HAP-1 (cell line): Measurements from ENCODE around the gene NRG4.
A peak's percentile ranks its signal among the peaks of the same experiment; 100 is the strongest.

Source experiments
- DNase-seq, 2 experiments: peaks; one replicate each; pipeline ENCODE4 v3.0.0-alpha.2; 2016 to 2020; ENCODE audit warnings: low spot score in 2 of 2
- H3K27me3 ChIP-seq: fragments of 250-450 bp; sonication (Bioruptor Pico); 2 replicates; pipeline ENCODE4 v1.5.1; 2020; ENCODE audit warnings: low read depth, mild to moderate bottlenecking, moderate library complexity
- H3K36me3 ChIP-seq: fragments of 250-450 bp; sonication (Bioruptor Pico); replicated peaks from 2 replicates; pipeline ENCODE4 v1.5.1; 2020; ENCODE audit warnings: mild to moderate bottlenecking
- H3K4me1 ChIP-seq: fragments of 250-450 bp; sonication (Bioruptor Pico); 2 replicates; pipeline ENCODE4 v1.5.1; 2020; ENCODE audit warnings: mild to moderate bottlenecking
- H3K4me3 ChIP-seq: fragments of 250-450 bp; sonication (Bioruptor Pico); 2 replicates; pipeline ENCODE4 v1.5.1; 2020; ENCODE audit warnings: mild to moderate bottlenecking, moderate library complexity
- H3K9me3 ChIP-seq: fragments of 250-450 bp; sonication (Bioruptor Pico); 2 replicates; pipeline ENCODE4 v1.5.1; 2020; ENCODE audit warnings: mild to moderate bottlenecking, moderate library complexity
- in situ Hi-C: fragments of 300-500 bp; cut with MboI; formaldehyde crosslinking; loops from 3 replicates; pipeline ENCODE4 v1.14.3; 2020; ENCODE audit warnings: low sequenced_read_pairs, inconsistent platforms, mixed read lengths

Gene NRG4

DNA sequence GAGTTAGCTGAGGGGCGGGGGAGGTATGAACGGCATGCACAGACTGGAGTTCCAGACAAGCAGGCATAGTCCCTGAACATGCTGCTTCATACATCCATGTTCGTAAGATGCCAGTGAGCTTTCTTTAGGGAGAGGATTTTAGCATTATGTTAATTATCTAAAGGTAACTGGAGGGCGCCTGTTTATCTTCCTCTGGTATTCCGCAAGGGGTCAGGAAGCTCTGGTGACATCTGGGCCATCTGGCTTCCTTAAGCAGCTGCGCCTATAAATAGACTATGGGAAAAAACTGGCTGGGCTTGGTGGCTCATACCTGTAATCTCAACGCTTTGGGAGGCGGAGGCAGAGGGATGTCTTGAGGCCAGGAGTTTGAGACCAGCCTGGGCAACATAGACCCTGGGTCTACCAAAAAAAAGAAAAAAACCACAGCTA lies 110.1 kb downstream of the NRG4 start:
- H3K4me1 ChIP-seq: peaks cover 26% of the 10 kb centered on the region
- H3K27me3 ChIP-seq: no peaks in the 10 kb centered on the region
- H3K9me3 ChIP-seq: no peaks in the 10 kb centered on the region
- peaks cover 49% of the 10 kb centered on the region for H3K36me3 ChIP-seq
- in situ Hi-C loops: no loop called here
- DNase-seq: peak; percentile 72 to 78
- H3K4me3 ChIP-seq: no peak overlapping the region

DNA sequence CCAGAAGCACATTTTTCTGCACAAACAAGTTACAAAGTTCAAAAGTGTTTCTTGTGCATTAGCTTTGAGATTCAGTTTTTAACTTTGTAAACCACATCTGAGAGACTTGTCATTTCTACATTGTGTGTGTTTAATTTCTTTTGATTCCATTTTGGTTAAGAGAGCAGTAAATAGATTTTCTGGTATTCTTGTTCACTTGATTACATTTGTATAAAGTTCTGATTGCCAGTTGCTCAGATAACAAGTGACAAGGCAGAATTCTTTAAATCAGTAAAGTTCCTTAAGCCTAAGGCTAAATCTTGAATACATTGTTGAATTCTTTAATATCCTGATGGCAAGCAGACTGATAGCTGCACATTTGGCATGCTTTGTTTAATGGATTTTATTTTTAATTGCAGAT lies 111.6 kb downstream of the NRG4 start:
- peaks cover 48% of the 10 kb centered on the region for H3K36me3 ChIP-seq
- H3K9me3 ChIP-seq: no peaks in the 10 kb centered on the region
- H3K4me3 ChIP-seq: no peak overlapping the region
- no peak for DNase-seq
- H3K4me1 ChIP-seq: peaks cover 23% of the 10 kb centered on the region
- in situ Hi-C loops: no loop called here
- no peaks in the 10 kb centered on the region for H3K27me3 ChIP-seq

GRCh38 chr15:75895731-75896130 lies 116.5 kb downstream of the NRG4 start:
- H3K4me3 ChIP-seq: no peak overlapping the region
- H3K4me1 ChIP-seq: peaks cover 3% of the 10 kb centered on the region; the same call in 1 of the 2 replicates
- DNase-seq: no peak
- in situ Hi-C loops: no loop called here
- no peaks in the 10 kb centered on the region for H3K27me3 ChIP-seq
- H3K9me3 ChIP-seq: no peaks in the 10 kb centered on the region
- peaks cover 53% of the 10 kb centered on the region for H3K36me3 ChIP-seq

GRCh38 chr15:75891895-75892294 lies 120.3 kb downstream of the NRG4 start:
- DNase-seq: no peak

More at GRCh38 chr15:75891895-75892294, 120.3 kb downstream of the NRG4 start:
- Histone ChIP-seq H3K36me3 (peaks cover 46% of the 10 kb centered on the region), H3K4me3 (no peak overlapping the region), H3K9me3 (no peaks in the 10 kb centered on the region), H3K4me1 (peaks cover 3% of the 10 kb centered on the region; the same call in 1 of the 2 replicates), H3K27me3 (no peaks in the 10 kb centered on the region)
- in situ Hi-C loops: no loop called here
